ENCODE data around the gene VWA8. TPM values are rescaled to one million over a fixed set of nuclear protein-coding genes. Genes with fewer than 3 reads are reported as not detected.

Gene VWA8
- total and polyA plus RNA-seq, 12 donors = 7.5 to 71.6 (median 54.3) TPM

- Histone ChIP-seq H3K27me3 (no peaks in the 10 kb centered on the region), H3K4me3 (no peak overlapping the region), H3K36me3 (no peaks in the 10 kb centered on the region), H3K9me3 (no peaks in the 10 kb centered on the region), H3K27ac (peak overlapping the region in 3 of 10 donors; percentile 10 to 36 (median 32)), H3K4me1 (peaks cover 2 to 79% (median 45%) of the 10 kb centered on the region in 9 donors)
- DNase-seq = no peak
- intact Hi-C loops (cut with DNase I) = loop anchor here in 3 of 10 donors (10.0 kb wide), 2 partner anchors 149 to 179 kb away; no protein-coding TSS in a partner anchor
- ATAC-seq = no peak
- WGBS, 2 donors = 81 to 87% methylated on average over 4 of the region's 4 CpGs
- TF ChIP-seq CTCF (IDR thresholded peaks at IDR 0.05) = no peak
Observed at GRCh38 chr13:41643507-41643906, 317.4 kb downstream of the VWA8 start.

- Histone ChIP-seq H3K4me1 (peaks cover 2 to 64% (median 42%) of the 10 kb centered on the region in 9 donors), H3K27me3 (no peaks in the 10 kb centered on the region), H3K27ac (no peak overlapping the region), H3K4me3 (no peak overlapping the region), H3K36me3 (no peaks in the 10 kb centered on the region), H3K9me3 (no peaks in the 10 kb centered on the region)
- DNase-seq = no peak
- ATAC-seq = no peak
- intact Hi-C loops (cut with DNase I) = loop anchor here in 3 of 10 donors (10.0 kb wide), 2 partner anchors 147 to 177 kb away; no protein-coding TSS in a partner anchor
- WGBS, 2 donors = 98 to 99% methylated on average over 4 of the region's 4 CpGs
- no peak for TF ChIP-seq CTCF (IDR thresholded peaks at IDR 0.05)
Observed at GRCh38 chr13:41641961-41642360, 318.9 kb downstream of the VWA8 start.

GRCh38 chr13:41641429-41641828, 319.5 kb downstream of the VWA8 start:
- intact Hi-C loops (cut with DNase I) = loop anchor here in 3 of 10 donors (10.0 kb wide), 2 partner anchors 147 to 177 kb away; no protein-coding TSS in a partner anchor
- H3K27me3 ChIP-seq = no peaks in the 10 kb centered on the region
- DNase-seq (no peak), ATAC-seq (no peak)
- H3K9me3 ChIP-seq = no peaks in the 10 kb centered on the region
- no peak for TF ChIP-seq CTCF (IDR thresholded peaks at IDR 0.05)
- peak overlapping the region in 5 of 10 donors; percentile 45 to 87 (median 73) for H3K27ac ChIP-seq
- 39 to 40% methylated on average over 1 of the region's 1 CpG for WGBS, 2 donors
- H3K4me3 ChIP-seq = no peak overlapping the region
- peaks cover 2 to 62% (median 42%) of the 10 kb centered on the region in 9 donors for H3K4me1 ChIP-seq
- no peaks in the 10 kb centered on the region for H3K36me3 ChIP-seq

GRCh38 chr13:41639955-41640780, 320.7 kb downstream of the VWA8 start:
- no peaks in the 10 kb centered on the region for H3K27me3 ChIP-seq
- no peak for TF ChIP-seq CTCF (IDR thresholded peaks at IDR 0.05)
- H3K36me3 ChIP-seq = no peaks in the 10 kb centered on the region
- WGBS, 2 donors = 40 to 45% methylated on average over 4 of the region's 4 CpGs
- no peak overlapping the region for H3K4me3 ChIP-seq
- peak overlapping the region; percentile 28 to 87 (median 70) for H3K27ac ChIP-seq
- ATAC-seq (peak; percentile 68 to 94 (median 89)), DNase-seq (peak in 1 of 2 donors; percentile 20)
- intact Hi-C loops (cut with DNase I) = loop anchor here in 3 of 10 donors (10.0 kb wide), 2 partner anchors 145 to 175 kb away; no protein-coding TSS in a partner anchor
- H3K4me1 ChIP-seq = peaks cover 2 to 51% (median 35%) of the 10 kb centered on the region in 9 donors
- H3K9me3 ChIP-seq = no peaks in the 10 kb centered on the region

Data from heart right ventricle (tissue), 16 donors.